Neural cell (in vitro differentiated cells): ENCODE measurements around the gene SIAE.

Experiments
- EP300 ChIP-seq: fragments of 450-650 bp; conservative IDR thresholded peaks from 2 replicates; pipeline ENCODE4 v1.6.1; 2014; ENCODE audit warnings: antibody characterized with exemption, mild to moderate bottlenecking, moderate library complexity; ENCODE audit not compliant: poor library complexity, severe bottlenecking
- EZH2 ChIP-seq: fragments of 200-600, 300-800 bp; shearing (Covaris generic), sonication (generic); IDR thresholded peaks from 2 replicates; pipeline ENCODE4 v1.6.1; 2014; ENCODE audit warnings: antibody characterized with exemption, low read length, borderline replicate concordance, mild to moderate bottlenecking; ENCODE audit not compliant: insufficient read depth, poor library complexity, severe bottlenecking
- MXI1 ChIP-seq: fragments of 450-650 bp; conservative IDR thresholded peaks from 2 replicates; pipeline ENCODE4 v1.6.1; 2014; ENCODE audit warnings: antibody characterized with exemption, mild to moderate bottlenecking; ENCODE audit not compliant: poor library complexity, severe bottlenecking
- POLR2AphosphoS5 ChIP-seq: IDR thresholded peaks from 2 replicates; pipeline ENCODE4 v1.6.1; 2012
- RAD21 ChIP-seq: fragments of 450-650 bp; conservative IDR thresholded peaks from 2 replicates; pipeline ENCODE4 v1.6.1; 2014; ENCODE audit warnings: antibody characterized with exemption, mild to moderate bottlenecking, moderate library complexity
- TF ChIP-seq, protein P1 (sequence below): fragments of 450-650 bp; IDR thresholded peaks from 2 replicates; pipeline ENCODE4 v1.5.1; 2014; ENCODE audit warnings: antibody characterized with exemption, mild to moderate bottlenecking, moderate library complexity; ENCODE audit not compliant: poor library complexity, severe bottlenecking
- TF ChIP-seq, protein P2 (sequence below): IDR thresholded peaks from 2 replicates; pipeline ENCODE4 v1.6.1; 2012; ENCODE audit warnings: borderline replicate concordance

DNA sequence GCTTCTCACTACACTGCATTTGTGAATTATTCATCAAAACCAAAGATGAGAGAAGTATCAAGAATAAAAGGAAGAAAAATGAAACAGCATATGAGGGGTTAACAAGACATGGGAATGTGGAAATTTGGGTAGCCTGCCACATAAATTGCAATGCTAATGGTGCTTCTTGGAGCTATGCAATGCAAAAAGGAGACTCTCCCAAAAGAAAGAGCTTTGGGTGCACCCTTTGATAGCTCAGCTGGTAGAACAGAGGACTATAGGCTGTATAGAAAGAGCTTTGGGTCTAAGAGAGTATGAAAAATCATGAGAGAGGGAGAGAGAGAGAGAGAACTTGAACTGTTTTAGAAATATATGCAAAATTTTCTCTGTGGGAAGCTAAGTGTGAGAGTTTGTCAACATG lies 26.5 kb upstream of the SIAE start:
- TF ChIP-seq, protein P1, sequence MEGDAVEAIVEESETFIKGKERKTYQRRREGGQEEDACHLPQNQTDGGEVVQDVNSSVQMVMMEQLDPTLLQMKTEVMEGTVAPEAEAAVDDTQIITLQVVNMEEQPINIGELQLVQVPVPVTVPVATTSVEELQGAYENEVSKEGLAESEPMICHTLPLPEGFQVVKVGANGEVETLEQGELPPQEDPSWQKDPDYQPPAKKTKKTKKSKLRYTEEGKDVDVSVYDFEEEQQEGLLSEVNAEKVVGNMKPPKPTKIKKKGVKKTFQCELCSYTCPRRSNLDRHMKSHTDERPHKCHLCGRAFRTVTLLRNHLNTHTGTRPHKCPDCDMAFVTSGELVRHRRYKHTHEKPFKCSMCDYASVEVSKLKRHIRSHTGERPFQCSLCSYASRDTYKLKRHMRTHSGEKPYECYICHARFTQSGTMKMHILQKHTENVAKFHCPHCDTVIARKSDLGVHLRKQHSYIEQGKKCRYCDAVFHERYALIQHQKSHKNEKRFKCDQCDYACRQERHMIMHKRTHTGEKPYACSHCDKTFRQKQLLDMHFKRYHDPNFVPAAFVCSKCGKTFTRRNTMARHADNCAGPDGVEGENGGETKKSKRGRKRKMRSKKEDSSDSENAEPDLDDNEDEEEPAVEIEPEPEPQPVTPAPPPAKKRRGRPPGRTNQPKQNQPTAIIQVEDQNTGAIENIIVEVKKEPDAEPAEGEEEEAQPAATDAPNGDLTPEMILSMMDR, result no peak
- TF ChIP-seq, protein P2, sequence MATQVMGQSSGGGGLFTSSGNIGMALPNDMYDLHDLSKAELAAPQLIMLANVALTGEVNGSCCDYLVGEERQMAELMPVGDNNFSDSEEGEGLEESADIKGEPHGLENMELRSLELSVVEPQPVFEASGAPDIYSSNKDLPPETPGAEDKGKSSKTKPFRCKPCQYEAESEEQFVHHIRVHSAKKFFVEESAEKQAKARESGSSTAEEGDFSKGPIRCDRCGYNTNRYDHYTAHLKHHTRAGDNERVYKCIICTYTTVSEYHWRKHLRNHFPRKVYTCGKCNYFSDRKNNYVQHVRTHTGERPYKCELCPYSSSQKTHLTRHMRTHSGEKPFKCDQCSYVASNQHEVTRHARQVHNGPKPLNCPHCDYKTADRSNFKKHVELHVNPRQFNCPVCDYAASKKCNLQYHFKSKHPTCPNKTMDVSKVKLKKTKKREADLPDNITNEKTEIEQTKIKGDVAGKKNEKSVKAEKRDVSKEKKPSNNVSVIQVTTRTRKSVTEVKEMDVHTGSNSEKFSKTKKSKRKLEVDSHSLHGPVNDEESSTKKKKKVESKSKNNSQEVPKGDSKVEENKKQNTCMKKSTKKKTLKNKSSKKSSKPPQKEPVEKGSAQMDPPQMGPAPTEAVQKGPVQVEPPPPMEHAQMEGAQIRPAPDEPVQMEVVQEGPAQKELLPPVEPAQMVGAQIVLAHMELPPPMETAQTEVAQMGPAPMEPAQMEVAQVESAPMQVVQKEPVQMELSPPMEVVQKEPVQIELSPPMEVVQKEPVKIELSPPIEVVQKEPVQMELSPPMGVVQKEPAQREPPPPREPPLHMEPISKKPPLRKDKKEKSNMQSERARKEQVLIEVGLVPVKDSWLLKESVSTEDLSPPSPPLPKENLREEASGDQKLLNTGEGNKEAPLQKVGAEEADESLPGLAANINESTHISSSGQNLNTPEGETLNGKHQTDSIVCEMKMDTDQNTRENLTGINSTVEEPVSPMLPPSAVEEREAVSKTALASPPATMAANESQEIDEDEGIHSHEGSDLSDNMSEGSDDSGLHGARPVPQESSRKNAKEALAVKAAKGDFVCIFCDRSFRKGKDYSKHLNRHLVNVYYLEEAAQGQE, result no peak
- no peak for TF ChIP-seq EZH2
- no peak for TF ChIP-seq POLR2AphosphoS5
- TF ChIP-seq RAD21, result no peak
- TF ChIP-seq MXI1, result no peak
- TF ChIP-seq EP300, result no peak
